GM19099 (cell line): ENCODE measurements around the gene DMRT1.

ENCODE experiments used
- POLR2A ChIP-seq: IDR thresholded peaks from 3 replicates; pipeline ENCODE4 v1.6.1; 2011; ENCODE audit warnings: low read depth; ENCODE audit not compliant: insufficient read length; ENCODE audit errors: extremely low read depth

Gene DMRT1

DNA sequence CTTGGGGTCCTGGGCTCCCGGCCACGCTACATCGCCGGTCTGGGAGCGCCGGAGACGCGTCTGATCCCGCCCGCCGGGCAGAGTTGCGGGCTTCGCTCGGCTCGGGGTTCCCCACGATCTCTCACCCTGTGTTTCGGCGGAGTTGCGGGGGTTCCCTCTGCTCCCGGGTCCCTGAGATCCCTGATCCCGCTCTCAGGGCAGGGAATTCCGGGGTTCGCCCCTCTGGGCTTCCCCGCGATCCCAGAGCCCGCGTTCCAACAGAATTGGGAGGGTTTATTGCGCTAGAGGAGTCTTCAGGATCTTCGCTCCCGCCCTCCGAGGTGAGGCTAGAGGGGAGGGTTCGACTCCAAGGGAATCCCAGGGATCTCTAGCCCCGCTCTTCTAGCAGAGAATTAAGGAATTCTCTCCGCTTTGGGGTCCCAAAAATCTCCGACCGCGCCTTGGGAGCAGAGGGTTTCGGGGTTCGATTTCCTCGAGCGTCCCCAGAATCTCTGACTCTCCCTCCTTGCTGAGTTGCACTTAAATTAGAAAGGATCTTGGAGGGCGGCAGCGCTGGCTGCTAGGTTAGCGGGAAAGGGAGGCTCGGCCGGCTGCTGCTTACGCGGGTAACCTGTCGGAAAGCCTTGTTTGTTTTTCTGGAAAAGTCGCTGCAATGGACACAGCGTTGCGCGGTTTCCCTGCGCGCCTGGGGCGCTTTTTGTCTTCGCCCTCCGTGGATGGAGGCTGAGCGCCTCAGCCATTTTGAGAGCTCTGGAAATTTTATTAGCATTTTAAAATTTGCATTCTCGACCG lies 1.3 kb downstream of the DMRT1 start:
- no peak for TF ChIP-seq POLR2A

DNA sequence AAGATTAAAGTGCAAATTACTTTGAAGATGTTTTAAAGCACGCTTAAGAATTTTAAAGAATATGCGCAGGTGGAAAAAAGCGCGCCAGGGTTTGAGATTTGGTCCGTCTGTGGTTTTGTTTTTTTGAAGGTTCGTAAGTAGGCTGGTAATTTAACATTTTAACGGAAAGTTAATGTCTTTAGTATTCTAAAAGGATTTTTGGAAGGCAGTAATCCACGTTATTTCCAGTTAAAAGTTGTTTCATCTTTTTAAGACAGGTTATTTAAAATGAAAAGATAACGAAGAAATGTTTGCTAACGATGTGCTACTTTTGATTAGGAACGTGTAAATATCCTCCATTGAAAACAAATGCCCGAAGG lies 1.9 kb downstream of the DMRT1 start:
- no peak for TF ChIP-seq POLR2A

- no peak for TF ChIP-seq POLR2A
Observed at GRCh38 chr9:846852-847251, 5.4 kb downstream of the DMRT1 start.

GRCh38 chr9:847505-847904 lies 6.0 kb downstream of the DMRT1 start:
- TF ChIP-seq POLR2A: no peak

GRCh38 chr9:849431-849830 lies 7.9 kb downstream of the DMRT1 start:
- no peak for TF ChIP-seq POLR2A

DNA sequence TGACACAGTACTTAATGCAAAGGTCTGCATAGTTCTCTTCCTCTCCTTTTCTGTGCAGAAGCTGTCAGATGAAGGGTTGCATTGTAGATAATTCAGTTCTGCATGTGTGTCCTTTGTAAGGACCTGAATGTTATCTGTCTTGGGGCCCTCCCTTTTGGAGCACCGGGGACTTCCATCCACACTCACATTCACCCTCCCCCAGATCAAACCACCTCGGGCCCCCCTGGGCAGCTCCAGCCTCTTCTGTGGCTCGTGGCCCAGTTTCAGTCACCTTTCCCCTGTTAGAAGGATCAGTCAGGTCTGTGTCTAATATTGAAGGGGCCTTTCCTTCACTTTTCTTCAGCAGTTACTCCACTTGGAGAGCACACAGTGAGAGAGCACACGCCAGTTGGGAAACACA lies 11.0 kb downstream of the DMRT1 start:
- TF ChIP-seq POLR2A: no peak

GRCh38 chr9:859251-859650 lies 17.8 kb downstream of the DMRT1 start:
- TF ChIP-seq POLR2A: no peak

DNA sequence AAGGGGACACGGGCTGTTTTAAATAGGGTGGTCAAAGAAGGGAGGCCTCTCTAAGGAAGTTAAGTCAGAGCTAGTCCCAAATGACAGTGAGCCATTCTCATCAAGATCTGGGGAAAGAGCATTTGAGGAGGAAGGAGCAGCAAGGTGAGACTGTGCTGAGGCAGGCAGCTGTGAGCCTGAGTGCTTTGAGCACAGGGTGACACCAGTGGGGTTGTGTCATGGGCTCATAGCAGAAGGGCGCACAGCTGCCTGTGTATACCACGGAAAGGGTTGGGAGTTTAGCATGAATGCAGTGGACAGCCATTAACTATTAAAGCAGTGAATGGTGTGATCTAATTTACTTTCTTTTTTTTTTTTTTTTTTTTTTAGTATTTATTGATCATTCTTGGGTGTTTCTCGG lies 19.2 kb downstream of the DMRT1 start:
- no peak for TF ChIP-seq POLR2A

DNA sequence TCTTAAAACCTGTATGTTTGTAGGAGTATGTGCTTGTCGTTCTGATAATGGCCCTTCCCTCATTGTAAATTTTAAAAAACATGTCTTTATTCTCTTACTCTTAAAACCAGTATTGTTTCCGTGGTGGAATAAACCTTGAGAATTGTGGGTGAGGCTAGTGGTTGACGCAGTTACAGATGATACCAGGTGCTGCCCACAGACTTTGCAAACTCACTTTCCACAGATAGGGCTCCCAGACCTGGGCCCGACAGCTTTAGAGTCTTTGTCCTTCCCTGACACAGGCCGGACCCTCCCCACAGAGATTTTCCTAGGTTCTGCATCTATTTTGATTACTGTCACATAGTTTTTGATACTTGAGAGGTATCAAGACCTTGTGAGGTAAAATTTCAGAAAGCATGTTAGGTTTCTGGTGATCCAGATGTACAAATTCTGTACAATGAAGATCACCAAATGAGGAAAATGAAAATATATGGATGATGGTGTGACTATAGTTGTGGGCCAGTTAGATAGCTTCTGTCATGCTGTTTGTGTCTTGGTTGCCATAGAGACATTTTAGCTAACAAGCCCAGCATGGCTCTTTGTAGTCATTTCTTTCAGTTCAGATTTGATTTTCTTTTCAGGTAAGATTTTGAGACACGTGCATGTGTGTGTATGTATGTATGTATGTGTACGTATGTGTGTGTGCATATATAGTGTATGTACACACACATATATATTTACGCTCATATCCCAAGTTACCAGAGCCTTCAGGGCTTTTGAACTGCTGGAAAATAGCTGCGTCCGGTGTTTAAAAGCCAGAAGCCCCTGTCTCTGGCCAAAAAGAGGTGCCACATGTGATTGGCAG lies 33.8 kb downstream of the DMRT1 start:
- TF ChIP-seq POLR2A: no peak

- no peak for TF ChIP-seq POLR2A
Observed at GRCh38 chr9:876425-876824, 34.9 kb downstream of the DMRT1 start.

- no peak for TF ChIP-seq POLR2A
Observed at GRCh38 chr9:878239-878638, 36.7 kb downstream of the DMRT1 start.

DNA sequence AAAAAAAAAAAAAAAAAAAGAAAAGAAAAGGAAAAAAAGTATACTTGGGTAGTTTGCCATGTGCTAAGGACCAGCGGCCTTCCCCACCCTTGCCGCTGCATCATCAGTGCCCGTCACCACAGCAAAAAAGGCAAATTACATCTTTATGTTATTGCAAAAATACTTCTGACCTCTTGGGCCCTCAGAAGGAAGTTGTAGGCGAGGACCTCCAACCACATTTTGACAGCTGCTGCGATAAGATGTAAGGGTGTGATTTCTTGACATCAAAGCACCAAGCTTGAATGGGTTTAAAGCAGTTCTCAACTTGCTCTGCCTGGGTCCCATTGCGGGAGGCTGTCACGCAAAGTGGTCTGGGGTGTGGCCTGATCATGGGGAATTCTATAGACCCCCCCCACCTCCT lies 39.2 kb downstream of the DMRT1 start:
- no peak for TF ChIP-seq POLR2A

DNA sequence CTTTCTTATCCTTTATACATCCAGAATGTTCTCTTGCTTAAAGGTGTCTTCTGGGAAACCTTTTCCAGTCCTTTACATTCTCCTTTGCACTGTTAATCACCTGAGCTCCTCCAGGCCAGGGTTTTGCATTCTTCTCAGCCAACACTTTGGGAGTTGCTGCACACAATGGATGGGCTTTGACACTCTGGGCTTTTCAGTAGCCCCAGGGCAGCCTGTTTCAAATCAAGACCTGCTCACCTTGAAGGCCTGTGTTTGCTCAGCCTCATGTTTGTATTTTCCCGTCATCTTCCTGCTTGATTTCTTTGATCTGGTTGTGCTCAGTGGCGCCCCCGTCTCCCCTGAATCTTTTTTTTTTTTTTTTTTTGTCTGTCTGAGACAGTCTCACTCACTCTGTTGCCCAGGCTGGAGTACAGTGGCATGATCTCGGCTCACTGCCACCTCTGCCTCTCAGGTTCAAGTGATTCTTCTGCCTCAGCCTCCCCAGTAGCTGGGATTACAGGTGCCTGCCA lies 41.0 kb downstream of the DMRT1 start:
- no peak for TF ChIP-seq POLR2A

GRCh38 chr9:883011-883410 lies 41.5 kb downstream of the DMRT1 start:
- no peak for TF ChIP-seq POLR2A

DNA sequence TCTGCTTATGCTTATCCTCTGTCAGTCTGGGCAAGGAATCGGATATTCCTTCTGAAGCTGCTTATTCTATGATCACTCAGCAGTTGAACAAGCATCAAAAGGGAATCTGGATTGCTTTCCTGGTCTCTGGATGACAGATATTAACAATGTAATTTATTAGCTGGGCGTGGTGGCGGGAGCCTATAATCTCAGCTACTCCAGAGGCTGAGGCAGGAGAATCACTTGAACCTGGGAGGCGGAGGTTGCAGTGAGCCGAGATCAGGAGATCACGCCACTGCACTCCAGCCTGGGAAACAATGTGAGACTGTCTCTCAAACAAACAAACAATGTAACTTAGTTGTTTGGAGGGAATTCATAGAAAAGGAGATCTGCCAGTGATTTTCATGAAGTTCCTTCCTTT lies 45.4 kb downstream of the DMRT1 start:
- no peak for TF ChIP-seq POLR2A

DNA sequence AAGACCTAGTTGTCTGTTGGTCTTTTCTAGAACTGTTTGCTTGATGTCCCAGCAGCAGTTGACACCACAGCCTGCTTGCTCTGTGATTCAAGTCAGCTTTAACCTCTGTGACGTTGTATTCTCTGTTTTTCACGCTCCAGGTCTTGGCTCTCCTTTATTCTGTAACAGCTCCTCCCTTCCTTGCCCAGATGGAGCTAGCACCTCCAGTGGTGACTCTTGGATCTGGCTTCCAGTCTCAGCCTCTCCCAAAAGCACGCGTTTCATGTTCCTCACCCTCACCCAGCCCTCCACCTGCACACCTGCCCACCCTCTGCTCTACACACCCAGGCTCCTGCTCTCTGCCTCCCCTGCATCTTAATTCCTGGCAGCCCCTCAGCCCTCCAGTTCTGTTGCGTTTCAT lies 50.6 kb downstream of the DMRT1 start:
- no peak for TF ChIP-seq POLR2A
